Erythroblast (primary cell): Measurements from ENCODE around the gene SLC24A3.

Experiments used
- DNase-seq, 2 experiments: peaks; one replicate each; lab custom pipeline; 2025; lab: John Stamatoyannopoulos, UW
- GATA1 ChIP-seq: IDR thresholded peaks from 2 replicates; pipeline ENCODE4 v1.6.1; 2011; ENCODE audit warnings: low read depth, mild to moderate bottlenecking, control low read depth, low read length, moderate library complexity
- POLR2A ChIP-seq: IDR thresholded peaks from 2 replicates; pipeline ENCODE4 v1.6.1; 2011; ENCODE audit warnings: mild to moderate bottlenecking, low read length

Gene SLC24A3

DNA sequence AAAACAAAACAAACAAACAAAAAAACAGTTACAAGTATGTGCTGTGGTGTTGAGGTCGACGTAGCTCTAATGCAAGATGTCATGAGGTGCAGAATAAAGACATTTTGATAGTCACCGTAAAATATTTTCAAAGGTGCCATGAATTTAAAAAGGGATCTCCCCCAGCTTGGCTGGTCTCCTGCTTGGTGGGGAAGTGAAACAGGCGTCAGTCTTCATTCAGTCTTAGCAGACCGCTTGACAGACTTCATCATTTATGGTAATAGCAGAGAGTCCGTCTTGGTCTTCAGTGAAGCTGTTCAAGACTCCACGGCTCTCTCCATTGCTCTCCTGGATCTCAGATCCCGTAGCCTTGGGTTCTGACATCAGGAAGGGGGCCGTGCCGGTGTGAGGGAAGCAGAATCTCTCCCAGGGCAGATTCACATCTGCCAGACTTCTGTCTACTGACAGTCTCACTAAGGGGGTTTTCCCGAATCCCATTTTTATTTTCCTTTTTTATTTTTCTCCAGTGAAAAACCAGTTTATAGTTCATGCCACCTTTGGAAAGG, 1.6 kb downstream of the SLC24A3 start:
- TF ChIP-seq POLR2A, result no peak
- TF ChIP-seq GATA1, result no peak
- peak in 1 of 2 experiments; percentile 26 for DNase-seq

DNA sequence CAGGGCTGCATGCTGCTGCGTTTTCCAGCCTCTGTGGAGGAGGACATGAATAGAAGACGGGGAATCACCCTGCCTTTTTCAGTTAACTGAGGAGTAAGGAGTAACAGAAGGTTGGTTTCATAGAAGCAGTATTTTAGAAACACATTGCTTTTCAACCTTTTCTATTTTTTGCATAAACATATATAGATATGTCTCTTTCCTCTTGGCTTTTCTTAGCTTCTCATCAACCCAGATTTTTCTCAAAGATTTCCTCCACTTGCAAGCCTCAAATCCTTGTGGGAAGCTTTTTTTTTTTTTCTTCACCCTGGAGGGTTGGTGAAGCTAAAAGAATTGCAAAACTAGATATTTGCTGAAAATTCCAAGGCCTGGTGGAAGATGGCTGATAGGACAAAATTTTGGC, 6.0 kb downstream of the SLC24A3 start:
- no peak for DNase-seq
- no peak for TF ChIP-seq POLR2A
- TF ChIP-seq GATA1, result no peak

DNA sequence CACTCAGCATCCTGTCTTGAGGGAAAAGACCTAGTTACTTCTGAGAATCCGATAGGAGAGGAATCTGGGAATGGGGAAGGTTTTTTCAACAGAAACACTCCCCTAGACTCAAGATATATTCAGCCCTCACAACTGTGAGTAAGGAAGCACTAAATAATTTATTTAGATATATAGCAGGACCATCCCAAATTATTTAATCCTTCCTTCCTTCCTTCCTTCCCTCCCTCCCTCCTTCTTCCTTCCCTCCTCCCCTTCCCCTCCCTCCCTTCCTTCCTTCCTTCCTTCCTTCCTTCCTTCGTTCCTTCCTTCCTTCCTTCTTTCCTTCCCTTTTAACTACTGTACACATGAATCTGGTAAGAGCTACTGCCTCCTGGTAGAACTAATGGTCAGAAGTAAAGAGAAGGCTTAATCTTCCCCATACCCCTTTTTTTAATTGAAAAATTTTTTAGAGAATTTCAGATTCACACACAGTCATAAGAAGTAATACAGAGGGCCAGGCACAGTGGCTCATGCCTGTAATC, 10.1 kb downstream of the SLC24A3 start:
- no peak for TF ChIP-seq POLR2A
- no peak for DNase-seq

DNA sequence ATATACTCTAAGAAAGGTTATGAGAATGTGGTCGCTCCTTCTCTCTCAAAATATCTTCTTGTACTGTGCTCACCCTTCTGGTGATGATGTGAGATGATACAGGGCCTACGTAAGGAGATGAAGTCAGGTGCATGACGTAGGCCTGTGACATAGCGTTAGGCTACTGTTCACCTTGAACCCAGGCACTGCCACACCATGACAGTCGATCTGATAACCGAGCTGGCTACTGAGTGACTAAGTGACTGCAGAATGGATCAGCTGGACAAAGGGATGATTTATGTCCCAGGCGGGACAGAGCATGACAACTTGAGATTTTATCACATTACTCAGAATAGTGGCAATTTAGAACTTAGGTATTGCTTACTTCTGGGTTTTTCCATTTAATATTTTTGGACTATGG, 11.2 kb downstream of the SLC24A3 start:
- peak; percentile 21 to 29 for DNase-seq
- TF ChIP-seq POLR2A (no peak), GATA1 (no peak)

DNA sequence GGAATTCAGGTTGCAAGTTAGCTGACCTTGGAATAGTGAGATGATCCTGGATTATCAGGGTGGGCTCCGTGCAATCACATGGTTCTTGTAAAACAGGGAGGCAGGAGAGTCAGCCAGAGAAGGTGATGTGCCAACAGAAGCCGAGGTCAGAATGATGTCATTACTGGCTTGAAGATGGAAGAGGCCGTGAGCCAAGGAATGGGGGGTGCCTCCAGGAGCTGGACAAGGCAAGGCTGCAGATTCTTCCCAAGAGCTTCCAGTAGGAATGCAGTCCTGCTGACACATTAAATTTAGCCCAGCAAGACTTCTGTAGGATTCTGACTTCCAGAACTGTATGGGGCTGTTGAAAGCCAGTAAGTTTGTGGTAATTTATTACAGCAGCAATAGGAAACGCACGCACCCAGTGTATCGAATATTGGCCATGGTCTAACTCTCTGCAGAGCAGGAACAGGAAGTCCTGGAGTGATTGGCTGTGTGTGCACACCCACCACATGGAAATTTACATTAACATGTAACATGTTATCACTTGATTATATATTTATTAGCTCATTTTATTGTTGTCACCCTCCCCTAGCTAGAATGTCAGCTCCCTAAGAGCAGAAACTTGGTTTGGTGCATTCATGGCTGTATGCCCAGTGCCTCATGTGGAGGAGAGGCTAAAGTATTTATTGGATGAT, 19.1 kb downstream of the SLC24A3 start:
- DNase-seq, result peak; percentile 13 to 30
- TF ChIP-seq GATA1 (no peak), POLR2A (no peak)

DNA sequence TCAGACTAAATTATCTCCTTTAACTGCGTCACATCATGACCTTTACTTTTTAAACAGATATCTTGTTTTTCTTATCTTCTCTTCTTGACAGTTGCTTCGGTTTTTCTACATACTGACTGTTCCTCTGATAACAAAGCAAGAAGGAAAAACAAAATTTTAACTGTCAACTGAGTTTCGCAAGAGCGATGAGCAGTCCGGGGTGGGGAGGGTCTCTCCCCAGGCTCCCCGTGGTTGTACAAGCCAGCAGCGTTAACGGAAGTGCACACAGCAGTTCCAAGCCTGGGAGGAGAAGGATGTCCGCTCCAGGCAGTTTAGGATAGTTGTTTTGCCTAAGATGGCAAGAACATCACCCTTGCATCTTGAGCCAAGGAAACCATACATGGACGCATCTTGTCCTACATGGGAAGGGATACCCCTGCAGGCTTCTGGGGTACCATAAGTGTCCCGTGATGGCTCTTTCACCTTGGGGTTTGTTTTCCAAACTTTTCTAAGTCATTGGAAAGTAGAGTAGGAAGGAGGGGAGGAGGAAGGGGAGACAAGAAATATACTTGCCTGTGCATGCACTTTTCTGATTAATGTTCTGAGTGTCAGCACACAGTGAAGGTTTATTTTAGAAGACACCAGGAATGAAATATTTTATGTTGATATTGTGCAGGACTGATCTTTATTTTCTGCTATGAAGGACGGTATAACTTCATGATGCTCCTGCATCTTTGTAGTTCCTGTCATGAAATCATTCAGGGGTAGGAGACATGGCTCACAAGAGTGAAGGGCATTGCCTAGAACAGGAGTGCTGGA, 20.8 kb downstream of the SLC24A3 start:
- TF ChIP-seq POLR2A, result no peak
- no peak for TF ChIP-seq GATA1

DNA sequence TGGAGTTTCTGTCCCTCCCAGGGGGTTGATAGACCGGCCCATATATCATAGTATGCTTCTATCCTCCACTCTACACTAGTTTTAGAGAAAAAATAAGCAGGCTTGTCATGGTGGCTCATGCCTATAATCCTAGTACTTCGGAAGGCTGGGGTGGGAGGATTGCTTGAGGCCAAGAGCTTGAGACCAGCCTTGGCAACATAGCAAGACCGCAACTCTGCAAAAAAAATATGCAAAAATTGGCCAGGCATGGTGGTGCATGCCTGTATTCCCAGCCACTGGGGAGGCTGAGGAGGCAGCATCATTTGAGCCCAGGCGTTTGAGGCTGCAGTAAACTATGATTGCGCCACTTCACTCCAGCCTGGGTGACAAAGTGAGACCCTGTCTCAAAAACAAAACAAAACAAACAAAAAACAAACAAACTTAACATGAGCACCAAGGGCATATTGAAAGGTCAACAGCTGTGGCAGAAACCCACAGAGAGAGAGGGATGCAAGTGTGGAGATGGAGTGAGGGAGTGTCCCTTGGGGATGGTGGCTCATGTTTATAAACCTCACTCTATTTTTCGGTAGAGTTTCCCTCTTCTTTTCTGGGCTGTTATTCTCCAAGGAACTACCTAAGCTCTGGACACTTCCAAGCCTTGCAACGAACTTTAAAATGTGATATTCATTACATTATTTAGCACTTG, 24.1 kb downstream of the SLC24A3 start:
- TF ChIP-seq POLR2A (no peak), GATA1 (no peak)
- DNase-seq, result no peak

More for the DNA sequence above, 20.8 kb downstream of the SLC24A3 start:
- DNase-seq, result peak; percentile 51 to 74

DNA sequence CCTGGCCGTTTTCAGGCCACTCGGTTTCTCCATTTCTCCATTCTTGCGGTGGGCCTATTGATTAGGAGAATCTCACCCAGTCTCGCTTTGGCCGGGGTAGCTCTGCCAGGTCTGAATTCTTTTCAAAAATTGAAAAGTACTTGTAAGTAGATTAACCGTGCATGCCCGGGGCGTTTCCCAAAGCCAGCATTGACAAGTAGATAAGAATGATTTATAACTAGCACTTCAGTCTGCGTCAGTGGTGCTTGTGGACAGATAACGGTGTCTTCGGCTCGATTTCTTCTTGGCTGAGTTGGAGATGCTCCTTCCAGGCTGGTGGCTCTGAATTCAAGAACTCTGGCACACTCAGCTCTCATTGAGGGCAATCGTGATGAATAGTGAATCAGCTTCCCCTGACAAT, 29.0 kb downstream of the SLC24A3 start:
- TF ChIP-seq GATA1 (no peak), POLR2A (no peak)
- DNase-seq, result peak; percentile 65 to 87

DNA sequence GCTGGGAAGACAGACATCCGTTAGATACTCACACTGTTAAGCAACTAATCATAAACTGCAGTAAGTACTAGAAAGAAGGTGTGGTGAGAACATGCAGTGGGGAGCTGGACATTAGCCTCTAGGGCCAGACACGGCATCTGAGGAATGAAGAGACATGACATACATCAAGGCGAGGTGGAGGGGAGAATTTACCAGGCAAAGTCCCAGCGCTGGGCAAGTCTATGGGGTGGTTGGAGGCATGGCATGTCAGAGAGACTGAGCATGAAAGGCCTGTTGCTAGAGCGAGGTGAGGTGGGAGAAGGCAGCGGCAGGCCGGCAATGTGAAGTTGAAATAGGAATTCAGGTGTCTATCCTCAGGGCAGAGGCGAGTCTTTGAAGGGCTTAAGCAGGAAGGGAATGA, 31.8 kb downstream of the SLC24A3 start:
- no peak for DNase-seq
- TF ChIP-seq POLR2A, result no peak
- TF ChIP-seq GATA1, result no peak

DNA sequence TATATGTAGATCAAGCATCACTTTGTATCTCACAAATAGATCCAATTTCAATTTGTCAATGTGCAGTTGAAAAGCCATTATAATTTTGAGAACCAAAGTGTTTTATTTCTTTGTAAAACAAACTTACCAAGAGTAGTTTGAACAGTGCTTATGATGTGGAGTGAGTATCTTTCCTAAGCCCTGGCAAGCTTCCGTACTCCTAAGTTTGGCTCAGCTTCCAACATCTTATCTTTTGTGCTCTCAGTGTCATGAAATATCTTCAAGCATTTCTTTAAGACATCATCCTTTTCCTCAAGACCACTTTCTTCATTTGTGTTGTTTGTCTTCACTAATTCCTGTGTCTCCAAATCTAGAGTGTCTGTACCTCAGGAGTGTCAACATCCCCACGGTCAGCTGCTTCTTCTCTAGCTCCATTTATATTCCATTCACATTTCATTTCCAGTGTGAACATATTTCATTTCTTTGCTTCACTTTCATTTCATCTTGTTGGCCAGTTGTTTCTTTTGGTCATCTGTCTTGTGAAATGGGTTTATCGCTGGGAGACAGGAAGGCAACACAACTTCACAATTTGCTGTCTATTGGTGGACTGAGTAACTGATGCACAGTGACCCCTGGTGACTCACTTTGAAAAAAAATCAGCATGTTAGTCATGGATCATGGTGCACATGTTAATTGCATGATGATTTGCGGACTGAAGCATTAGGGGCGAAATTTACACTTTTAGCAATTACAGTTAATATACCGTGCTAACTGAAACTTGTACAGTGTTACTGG, 36.9 kb downstream of the SLC24A3 start:
- TF ChIP-seq POLR2A (no peak), GATA1 (no peak)
- DNase-seq, result peak; percentile 52 to 61

DNA sequence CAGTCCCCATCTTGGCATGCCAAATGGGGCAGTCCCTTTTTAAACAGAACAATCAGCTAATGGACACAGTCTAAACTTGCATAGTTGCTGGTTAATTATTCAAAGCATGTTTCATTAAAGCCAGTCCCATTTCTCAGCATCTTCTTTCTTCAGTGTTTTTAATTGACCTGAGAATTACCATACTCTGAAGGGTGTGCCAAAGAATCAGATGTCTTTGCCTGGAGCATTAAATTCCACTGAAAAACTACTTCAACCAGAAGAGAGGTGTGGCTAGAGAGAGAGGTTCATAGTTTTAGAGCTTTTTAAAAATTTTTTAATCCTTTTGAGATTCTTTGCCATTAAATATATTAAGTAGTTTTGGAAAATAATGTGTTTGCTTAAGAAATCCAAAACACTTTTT, 37.9 kb downstream of the SLC24A3 start:
- DNase-seq, result no peak
- TF ChIP-seq GATA1, result no peak

DNA sequence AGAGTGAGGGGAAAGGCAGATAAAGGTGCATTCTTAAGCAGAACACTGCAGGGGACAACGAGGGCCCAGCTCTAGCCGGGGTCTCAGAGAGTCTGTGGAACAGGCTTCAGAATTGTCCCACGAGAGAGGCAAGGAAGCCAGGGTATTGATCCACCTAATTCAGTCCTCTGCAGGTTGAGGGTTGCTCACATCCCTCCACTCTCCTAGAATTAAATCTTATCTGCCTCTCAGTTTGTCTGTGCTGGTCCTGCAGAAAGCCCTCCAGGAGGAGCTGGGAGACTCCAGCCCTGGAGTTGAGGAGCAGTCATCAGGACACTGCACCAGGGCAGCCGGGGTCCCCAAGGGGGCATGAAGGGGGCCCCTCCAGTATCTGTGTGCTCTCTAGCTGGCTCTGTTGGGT, 39.1 kb downstream of the SLC24A3 start:
- TF ChIP-seq GATA1, result no peak
- no peak for TF ChIP-seq POLR2A
- no peak for DNase-seq

DNA sequence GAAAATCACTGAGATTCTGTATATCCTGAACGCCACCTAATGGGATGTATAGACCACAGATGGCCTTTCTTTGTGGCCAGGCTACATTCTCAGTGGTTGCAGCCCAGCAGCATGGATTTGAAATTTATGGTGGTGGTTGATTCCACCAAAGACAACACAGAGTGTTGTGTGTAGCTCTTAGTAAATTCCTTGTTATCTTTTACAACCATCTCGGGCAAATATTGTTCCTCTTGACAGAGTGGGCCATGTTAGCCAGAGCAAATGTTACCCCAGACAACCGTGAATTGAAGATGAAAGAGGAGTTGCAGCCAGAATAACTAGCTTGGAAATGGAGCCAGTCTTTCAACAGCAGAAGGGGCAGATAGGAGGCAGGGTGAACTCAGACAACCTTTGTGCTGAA, 39.5 kb downstream of the SLC24A3 start:
- no peak for DNase-seq
- TF ChIP-seq GATA1 (no peak), POLR2A (no peak)
